ENCODE results near the gene FAM169A.

DNA sequence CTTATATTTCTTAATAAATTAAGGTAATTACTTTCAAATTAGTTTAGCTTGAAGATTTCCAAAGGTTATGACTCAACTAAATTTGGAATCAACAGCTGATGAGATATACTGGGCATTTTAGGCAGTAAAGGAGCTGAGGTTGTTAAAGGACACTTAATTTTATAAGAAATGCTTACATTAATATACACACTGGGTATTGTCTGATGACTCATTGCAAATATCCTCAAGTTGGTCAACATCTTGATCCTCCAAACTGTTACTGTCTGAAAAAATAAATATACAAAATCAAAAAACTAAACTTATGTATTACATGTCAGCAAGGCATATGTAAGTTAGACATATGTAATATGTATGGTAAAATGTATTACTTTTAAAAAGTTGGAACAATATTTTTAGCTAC is 102.7 kb downstream of the FAM169A start:
- TF ChIP-seq, protein P1, sequence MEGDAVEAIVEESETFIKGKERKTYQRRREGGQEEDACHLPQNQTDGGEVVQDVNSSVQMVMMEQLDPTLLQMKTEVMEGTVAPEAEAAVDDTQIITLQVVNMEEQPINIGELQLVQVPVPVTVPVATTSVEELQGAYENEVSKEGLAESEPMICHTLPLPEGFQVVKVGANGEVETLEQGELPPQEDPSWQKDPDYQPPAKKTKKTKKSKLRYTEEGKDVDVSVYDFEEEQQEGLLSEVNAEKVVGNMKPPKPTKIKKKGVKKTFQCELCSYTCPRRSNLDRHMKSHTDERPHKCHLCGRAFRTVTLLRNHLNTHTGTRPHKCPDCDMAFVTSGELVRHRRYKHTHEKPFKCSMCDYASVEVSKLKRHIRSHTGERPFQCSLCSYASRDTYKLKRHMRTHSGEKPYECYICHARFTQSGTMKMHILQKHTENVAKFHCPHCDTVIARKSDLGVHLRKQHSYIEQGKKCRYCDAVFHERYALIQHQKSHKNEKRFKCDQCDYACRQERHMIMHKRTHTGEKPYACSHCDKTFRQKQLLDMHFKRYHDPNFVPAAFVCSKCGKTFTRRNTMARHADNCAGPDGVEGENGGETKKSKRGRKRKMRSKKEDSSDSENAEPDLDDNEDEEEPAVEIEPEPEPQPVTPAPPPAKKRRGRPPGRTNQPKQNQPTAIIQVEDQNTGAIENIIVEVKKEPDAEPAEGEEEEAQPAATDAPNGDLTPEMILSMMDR (IDR thresholded peaks at IDR 0.05): no peak
- TF ChIP-seq POLR2AphosphoS5 (IDR thresholded peaks at IDR 0.05) (no peak), POLR2A (IDR thresholded peaks at IDR 0.05) (no peak), EP300 (IDR thresholded peaks at IDR 0.05) (no peak)

Data from suprapubic skin (tissue), 4 donors.